Urothelium cell line (cell line): Measurements from ENCODE around the gene STAMBP.
"Not testable (repeated sequence)": the region's sequence is repeated elsewhere in the genome, so short reads cannot be mapped to it uniquely, and the experiment has no call there.

Experiments used
- DNase-seq: peaks from one replicate; pipeline ENCODE4 v3.0.0; 2011; ENCODE audit warnings: low spot score, mixed read lengths
- FAIRE-seq: peaks from 2 replicates; lab custom pipeline; 2011; peaks lifted over from hg19 to GRCh38; lab: Jason Lieb, UNC

STAMBP gene

DNA sequence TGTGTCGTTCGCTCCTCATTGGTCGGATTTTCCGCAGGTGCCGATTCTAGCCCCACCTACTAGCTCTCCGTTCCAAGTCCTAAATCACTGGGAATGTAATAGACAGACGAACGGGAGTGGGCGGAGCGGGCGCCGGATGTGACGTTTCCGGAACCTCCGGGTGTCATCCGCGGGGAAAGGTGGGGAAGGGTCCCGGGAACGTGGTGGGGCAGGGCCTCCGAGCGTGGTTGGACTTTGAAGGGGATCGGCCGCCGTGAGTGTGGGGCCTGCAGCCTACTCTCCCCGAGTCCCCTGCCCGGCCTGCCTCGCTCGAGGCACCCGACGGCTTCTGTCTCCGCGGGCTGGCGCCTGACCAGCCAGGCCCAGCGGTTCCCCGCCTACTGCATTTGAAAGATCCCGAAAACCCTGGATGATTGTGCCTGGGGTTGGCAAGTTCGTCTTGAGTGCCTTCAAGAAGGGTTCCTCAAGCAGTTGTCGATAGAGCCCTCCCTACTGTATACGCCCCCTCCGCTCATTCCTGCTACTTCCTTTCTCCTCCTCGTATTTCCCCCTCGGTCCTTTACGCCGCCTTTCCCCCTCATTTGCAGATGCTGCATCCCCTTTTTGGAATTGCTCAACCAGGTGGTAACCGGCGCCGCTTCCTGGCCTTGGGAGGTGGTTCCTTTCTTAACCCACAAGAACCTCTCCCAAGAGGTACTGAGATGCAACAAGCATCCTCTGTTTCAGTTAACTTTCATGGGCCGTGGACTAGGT, at the start of gene STAMBP:
Gene STAMBP (plus strand): TSS at position 144 of the 753 bp plus-strand sequence. CDS start 1,896 bp downstream, outside the sequence.
- peak; percentile 97 for DNase-seq
- FAIRE-seq: no peak

DNA sequence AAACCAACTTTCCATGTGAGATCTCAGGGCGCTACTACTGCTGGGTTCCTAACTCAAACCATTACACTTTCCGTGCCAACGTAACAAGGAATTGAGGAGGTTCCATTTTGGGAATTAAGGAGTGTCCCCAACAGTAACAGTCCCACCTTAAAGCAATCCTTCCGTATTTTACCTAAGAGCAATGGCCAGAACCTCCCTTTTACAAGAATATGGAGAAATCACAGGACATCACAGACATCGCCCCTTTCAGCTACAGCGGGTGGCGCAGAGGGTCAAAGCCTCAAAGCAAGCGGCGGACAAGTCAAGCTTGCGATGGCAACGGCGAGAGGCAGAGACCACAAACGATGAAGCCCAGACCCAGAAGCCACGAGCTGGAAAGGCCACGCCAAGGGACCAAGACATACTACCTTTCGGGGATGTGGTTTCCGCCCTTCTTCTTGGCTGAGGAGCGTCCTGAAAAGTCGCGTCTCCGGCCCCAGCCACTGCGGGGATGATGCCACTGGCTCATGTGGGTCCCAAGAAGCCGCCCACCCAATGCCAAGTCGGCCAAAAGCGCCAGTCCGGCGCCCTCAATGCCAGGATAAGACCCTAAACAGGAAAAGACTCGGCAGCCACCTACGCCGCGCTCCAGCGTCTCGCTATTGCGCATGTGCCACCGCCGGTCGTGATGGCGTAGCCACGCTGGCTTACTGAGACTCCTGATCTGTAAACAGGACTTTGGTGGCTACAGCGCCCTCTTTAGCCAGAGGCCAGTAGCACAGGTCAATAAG, 49.1 kb upstream of the STAMBP start, which contains the start of gene DUSP11:
Gene DUSP11 (minus strand): TSS at position 637 of the 770 bp plus-strand sequence. CDS start 129 bp downstream, at position 508.
- peak; percentile 97 for DNase-seq
- FAIRE-seq: peak; percentile 94

DNA sequence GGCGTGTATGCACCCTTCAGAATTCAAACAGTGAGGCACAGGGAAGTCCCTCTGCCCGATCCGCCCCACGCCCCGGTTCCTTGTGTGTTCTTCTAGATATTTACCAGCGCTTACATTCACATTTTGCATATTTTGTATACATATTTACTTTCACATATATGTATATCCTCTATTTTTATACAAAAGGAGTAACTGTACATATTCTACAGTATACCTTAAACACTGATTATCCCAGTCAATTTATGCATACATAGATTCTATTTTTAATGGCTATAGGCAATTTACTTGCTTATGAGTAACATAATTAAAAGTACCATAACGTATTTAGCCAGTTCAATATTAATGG, 48.6 kb upstream of the STAMBP start:
- no peak for DNase-seq
- no peak for FAIRE-seq

DNA sequence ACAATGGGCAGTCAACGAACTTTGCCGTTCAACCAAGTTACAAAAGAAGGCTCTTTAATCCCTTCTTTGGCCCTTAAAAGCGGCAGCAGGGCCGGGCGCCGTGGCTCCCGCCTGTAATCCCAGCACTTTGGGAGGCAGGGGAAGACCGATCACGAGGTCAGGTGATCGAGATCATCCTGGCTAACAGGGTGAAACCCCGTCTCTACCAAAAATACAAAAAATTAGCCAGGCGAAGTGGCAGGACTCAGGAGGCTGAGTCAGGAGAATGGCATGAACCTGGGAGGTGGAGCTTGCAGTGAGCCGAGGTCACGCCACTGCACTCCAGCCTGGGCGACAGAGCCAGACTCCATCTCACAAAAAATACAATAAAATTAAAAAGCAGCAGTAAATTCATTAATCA, 45.4 kb upstream of the STAMBP start:
- FAIRE-seq: not testable (repeated sequence)
- peak; percentile 41 for DNase-seq

DNA sequence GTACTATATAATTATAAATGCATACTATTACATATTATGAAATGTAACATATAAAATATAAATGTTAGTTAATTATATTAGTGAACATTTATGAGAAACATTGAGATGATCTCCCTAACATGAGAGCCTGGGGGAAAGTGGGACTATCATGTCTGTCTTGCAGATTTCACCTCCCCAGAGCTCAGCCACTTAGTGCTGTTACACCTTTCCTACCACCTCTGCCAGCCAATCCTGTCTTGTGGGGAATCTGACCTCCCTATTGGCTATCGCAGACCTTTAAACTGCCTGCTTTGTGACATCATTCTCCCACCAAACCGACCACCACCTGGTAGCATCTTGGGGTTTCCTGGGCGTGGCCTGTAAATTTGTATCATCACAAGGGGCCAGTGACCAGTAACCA, 44.9 kb upstream of the STAMBP start, which contains the start of gene C2orf78:
Gene C2orf78 (plus strand): TSS at position 301 of the 400 bp plus-strand sequence. CDS start 127 bp downstream, outside the sequence.
- not testable (repeated sequence) for FAIRE-seq, DNase-seq

DNA sequence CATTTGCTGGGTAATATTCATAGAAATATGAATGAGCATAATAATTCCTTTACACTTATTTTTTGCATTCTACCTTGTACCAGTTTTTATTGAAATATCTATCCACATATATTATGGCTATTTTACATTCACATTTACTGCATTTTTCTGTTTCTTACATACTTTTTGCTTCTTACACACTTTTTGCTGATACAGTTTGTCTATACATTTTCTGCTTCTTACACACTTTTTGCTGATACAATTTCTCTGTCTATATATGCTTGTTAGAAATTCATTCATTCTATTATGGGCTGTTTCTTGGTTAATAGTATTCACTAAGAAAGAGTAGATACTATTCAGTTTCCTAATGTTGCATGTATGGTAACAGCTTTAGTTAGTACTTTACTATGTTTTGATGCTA, 16.9 kb upstream of the STAMBP start:
- no peak for FAIRE-seq
- DNase-seq: no peak

DNA sequence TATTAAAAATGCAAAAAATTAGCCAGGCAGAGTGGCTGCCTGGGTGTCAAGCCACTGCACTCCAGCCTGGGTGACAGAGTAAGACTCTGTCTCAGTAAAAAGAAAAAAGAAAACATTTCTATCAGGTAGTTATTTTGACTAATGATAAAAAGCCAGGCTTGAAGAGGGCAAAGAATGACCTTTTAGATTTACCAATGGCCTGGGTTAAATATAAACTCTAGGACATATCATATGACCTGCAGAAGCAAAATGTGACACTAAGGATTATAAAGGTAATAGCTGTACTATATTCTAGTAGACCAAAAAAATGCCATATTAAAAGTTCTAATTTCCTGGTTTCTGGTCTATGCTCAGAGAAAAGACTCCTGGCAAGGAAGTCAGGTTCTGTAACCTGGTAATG, 16.1 kb upstream of the STAMBP start:
- FAIRE-seq (no peak), DNase-seq (no peak)

DNA sequence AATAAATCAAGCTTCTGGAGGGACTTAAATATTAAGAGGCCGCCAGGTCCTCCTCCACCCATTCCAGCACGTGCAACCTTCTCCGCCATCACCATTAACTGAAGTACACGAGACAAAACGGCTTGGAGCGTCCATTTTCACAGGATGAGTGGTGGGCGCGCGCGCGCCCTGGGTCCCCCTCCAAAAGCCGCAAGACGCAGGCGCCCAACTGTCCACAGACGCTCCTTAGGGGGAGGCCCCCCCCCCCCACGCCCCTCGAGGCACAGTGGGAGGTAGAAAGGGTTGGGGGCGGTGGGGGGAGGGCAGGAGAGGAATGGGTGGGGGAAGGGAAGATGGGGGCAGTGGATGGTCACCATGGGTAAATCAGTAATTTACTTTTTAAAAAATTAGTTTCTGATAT, 10.5 kb upstream of the STAMBP start:
- no peak for DNase-seq
- no peak for FAIRE-seq

DNA sequence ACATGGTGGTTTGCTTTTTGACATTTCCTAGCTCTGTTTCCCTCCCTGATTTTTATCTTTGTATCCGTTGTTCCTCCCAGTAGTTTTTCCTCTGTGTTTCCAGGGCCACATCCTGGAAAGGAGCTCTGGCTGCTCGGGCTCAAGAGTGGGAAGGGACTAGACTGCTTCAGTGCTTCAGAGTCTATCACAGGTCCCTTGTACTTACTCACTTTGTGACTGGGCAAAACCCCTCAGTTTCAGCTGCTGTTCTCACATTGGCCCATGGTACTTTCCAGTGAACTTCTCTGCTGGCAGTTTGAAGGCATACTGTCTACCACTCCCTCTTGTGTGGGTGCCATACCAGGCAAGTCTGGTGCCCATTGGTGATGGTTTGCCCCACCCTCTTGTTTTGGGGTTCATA, 7.5 kb upstream of the STAMBP start:
- DNase-seq (no peak), FAIRE-seq (no peak)

DNA sequence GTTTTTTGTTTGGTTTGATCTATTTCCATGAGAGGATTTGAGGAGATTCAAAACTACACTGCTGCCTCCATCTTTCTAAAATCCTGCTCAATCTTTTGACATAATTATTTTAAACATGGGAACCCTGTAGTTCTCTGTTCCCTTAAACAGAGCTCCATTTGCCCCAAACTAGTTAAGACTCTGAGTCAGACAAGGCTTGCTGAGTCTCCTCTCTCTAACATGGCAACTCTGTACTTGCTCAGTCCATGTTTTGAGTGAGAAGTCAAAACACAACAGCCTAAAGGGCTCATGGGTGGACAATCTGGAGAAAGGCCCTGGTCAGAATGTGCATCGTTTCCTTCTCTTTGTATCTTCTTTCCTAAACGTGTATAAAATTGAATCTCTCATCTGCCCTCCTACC, 7.1 kb upstream of the STAMBP start:
- no peak for FAIRE-seq
- DNase-seq: no peak

DNA sequence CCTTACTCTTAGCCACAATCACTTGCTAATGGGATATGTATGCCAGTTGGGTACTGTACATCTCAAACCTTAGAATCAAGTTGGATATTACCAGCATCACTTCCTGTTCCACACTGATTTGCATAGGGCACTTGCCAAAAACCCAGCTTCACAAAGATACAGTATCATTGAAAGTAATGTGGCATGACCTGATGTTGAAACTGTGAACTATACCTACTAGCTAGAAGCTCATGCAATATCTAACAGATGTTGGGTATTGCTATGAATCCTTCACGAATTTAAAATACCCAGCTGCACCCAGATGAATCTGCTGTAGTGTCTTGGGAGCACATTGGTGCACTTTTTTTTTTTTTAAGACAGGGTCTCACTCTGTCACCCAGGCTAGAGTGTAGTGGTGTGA, 6.5 kb upstream of the STAMBP start:
- DNase-seq (no peak), FAIRE-seq (no peak)

DNA sequence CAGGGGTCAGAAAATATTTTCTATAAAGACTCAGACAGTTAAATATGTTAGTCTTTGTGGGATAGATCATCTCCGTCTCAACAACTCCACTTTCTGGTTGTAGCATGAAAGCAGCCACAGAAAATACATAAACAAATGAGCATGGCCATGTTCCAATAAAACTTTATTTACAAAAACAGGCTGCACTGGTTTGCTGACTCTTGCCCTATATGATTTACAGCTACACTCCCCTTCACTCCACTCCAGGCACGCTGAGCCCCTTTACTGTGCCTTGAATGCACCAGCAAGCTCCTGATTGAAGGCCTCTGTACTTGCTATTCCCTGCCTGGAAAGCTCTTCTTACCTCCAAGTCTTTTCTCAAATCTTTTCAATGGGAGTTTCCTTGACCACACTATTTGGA, 5.8 kb upstream of the STAMBP start:
- FAIRE-seq (no peak), DNase-seq (no peak)

DNA sequence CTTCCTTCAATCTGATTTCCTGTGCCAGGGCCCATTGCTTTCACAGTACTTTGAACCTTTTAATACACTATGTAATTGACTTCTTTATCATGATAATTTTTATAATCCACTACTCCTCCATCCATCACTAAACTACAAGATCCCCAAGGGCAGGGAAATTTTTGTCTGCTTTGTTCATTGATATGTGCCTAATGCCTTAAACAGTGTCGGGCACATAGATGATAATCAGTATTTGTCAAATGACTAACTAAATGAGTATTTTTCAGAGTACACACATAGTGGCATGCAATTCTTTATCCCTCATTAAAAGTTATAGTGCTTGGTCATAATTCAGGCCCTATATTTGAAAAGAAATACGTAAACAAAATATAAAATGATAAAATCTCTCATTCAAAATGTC, 5.3 kb upstream of the STAMBP start:
- no peak for FAIRE-seq
- no peak for DNase-seq

DNA sequence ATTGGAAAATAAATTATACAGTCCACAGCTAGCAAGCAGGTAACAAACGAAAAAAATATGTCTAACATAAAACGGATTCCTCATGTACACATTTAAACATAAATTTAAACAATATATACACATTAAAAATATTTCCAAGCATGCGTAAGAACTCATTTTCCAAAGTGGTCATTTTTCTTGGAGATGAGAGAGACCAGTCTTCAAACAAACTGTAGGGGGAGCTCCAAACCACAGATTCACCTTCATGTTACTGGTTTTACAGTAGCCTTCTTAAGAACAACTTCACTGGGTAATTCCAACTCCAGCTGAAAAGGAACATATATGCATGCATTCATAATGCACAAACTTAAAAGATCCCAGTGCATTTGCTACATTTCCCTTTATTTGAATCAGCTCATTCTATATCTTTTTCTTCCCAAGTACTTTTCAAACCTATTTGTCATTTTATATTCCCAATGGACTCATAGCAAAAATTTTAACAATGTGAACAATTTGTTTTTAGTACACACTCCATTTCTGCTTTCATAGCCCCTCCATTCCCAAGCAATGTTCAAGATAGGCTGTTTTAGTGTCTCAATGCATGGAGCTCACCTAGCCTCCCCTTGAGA, 4.7 kb upstream of the STAMBP start:
- DNase-seq: peak; percentile 49
- no peak for FAIRE-seq

DNA sequence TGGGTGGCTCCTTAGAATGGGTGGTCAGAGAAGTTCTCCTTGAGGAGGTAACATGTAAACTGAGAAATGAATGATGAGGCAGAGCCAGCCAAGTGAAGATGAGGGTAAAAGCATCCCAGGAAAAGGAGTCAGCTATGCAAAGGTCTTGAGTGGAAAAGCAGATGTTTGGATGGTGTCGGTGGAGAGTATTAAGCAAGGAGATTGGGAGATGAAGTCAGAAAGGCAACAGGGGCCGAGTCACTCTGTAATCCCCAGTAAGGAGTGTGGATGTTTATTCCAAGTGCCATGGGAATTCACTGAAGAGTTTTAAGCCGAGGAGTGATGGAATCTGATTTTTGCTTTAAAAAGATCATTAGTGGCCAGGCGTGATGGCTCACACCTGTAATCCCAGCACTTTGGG, 3.4 kb upstream of the STAMBP start:
- DNase-seq: no peak
- no peak for FAIRE-seq

DNA sequence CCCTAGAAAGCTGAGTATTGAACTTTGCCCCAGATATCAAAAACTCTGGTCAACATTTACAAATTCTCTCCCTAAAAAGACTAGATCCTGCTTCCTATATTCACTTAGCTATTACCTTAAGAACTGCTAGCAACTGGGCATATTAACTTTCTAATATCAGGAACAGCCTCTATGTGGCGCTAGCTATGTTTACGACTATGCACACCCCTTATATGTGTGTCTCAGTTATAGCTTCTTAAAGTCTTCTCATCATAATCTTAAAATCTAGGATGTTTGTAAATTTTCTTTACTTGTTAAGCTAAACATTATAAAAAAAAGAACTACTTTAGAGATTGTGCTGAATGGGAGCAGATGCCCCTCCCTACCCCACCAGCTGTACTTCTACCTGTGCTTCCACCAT, 1.7 kb upstream of the STAMBP start:
- FAIRE-seq (no peak), DNase-seq (no peak)

DNA sequence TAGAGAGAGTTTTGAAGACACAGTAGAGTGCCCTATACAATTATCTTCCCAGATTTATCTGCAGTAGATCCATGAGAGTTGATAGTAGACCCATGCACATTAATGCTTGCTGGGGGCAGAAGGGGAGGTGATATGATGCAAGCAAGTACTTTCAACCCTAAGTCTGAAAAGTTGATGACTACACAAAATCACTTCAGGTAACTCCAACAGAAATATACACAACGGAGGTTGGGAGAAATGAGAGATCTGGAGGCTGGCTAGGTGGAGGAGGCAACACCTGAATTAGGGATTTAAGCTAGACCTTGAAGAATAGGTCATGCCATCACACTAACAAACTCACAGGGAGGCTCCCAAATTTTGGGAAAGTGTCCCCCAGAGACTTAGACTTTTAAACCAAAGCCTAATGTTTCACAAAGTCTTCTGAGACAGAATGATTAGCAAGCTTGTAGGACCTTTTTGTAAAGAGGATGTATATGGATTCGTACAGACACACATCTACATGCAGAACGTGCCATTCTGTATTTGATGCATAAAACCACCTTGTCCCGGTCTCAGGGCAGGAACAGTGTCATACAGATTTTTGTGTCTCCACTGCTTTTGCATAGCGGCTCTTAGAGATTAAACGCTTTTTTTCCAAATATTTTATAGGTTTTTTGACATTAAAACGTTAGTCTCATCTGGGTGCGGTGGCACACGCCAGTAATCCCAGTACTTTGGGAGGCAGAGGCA, 937 bp upstream of the STAMBP start:
- FAIRE-seq (no peak), DNase-seq (no peak)

DNA sequence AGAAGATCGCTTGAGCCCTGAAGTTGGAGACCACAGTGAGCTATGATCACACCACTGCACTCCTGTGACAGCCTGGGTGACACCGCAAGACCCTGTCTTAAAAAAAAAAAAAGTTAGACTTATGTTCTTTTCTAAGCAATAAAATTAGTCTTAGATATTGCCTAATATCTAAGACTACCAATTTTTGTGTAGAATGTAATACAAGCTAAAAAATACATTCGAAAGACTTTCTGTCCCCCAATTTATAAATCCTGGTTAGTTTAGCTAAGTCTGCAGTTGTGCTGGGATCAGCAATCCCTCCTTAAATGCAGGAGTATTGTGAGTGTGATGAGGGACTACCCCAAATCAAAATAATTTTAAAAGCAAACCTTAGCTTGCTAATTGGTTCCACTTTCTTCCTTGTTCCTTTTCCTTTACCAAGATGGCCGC, 358 bp upstream of the STAMBP start:
- FAIRE-seq: no peak
- DNase-seq: no peak

DNA sequence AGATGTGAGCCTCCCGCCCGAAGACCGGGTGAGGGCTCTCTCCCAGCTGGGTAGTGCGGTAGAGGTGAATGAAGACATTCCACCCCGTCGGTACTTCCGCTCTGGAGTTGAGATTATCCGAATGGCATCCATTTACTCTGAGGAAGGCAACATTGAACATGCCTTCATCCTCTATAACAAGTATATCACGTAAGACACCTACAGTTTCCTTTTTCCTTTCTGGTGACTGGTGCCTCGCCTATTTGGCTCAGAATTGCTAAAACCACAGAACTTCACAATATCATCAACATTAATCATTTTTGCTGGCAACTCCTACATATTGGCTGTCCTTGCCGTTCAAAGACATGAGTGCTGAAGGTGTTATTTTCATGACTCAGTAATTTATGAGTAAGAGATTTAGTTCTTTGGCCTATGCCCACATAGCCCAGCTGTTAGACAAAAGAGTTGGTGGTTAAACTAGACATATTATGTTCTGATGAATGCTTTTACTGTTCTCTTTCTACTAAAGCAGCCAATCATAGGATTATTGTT, 2.2 kb downstream of the STAMBP start:
- FAIRE-seq: no peak

DNA sequence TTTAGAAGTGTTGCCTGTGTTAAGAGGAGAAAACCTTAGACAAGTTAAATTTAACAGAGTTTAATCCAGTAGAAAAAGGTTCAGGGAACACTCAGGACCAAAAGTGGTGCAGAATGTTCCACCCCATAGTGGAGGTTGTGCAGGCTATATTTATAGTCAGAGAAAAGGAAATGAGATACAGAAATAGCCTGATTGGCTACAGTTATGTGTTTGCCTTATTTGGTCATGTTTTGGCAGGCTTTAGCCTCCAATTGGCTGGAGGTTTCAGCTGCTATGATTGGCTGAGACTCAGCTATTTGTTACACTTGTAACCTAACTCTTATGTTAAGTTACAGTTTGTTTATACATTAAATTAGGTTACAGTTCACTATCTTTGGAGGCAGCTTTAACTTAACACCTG, 4.2 kb downstream of the STAMBP start:
- DNase-seq (no peak), FAIRE-seq (no peak)

More for the DNA sequence above, 2.2 kb downstream of the STAMBP start:
- peak; percentile 65 for DNase-seq
